Gastroesophageal sphincter (tissue), 4 donors: ENCODE measurements around the gene AIF1. TPM values are rescaled to one million over a fixed set of nuclear protein-coding genes. Genes with fewer than 3 reads are reported as not detected.

Experiments used
- ATAC-seq: fragments of 150-250 bp; one replicate; pipeline ENCODE4 v1.9.1; 2016; ENCODE audit warnings: mild to moderate bottlenecking, moderate library complexity
- H3K27ac ChIP-seq, 4 donors: fragments of 200-600 bp; sonication (generic) in 3 of 4; 1 replicate in 3 of 4; 2 replicates in 1 of 4; pipeline ENCODE4 v1.5.1; 2016 to 2019
- H3K27me3 ChIP-seq: fragments of 200-600 bp; sonication (generic); one replicate; pipeline ENCODE4 v1.5.1; 2019
- H3K36me3 ChIP-seq, 2 donors: fragments of 200-600 bp; sonication (generic); one replicate each; pipeline ENCODE4 v1.5.1; 2019; ENCODE audit warnings: control low read depth in 1 of 2
- H3K4me1 ChIP-seq, 3 donors: fragments of 200-600 bp; sonication (generic); 1 replicate in 2 of 3; 2 replicates in 1 of 3; pipeline ENCODE4 v1.5.1; 2016 to 2019; ENCODE audit warnings: control low read depth in 2 of 3
- H3K4me3 ChIP-seq, 2 donors: fragments of 200-600 bp; sonication (generic); one replicate each; pipeline ENCODE4 v1.5.1; 2019; ENCODE audit warnings: mild to moderate bottlenecking in 1 of 2, moderate library complexity in 1 of 2
- H3K9me3 ChIP-seq, 3 donors: fragments of 200-600 bp; sonication (generic); one replicate each; pipeline ENCODE4 v1.5.1; 2017 to 2019; ENCODE audit warnings: control low read depth in 2 of 3
- CTCF ChIP-seq, 4 experiments: fragments of 200-600 bp in 2 of 4; fragments of 450-650 bp in 2 of 4; sonication (generic) in 1 of 4; IDR thresholded peaks; one replicate each; pipeline ENCODE4 v1.5.1; 2017 to 2019; ENCODE audit warnings: antibody characterized with exemption in 4 of 4, mild to moderate bottlenecking in 2 of 4, moderate library complexity in 2 of 4
- EP300 ChIP-seq: sonication (generic); formaldehyde crosslinking; IDR thresholded peaks from one replicate; pipeline ENCODE4 v1.6.1; 2017; ENCODE audit warnings: antibody characterized with exemption, mild to moderate bottlenecking
- POLR2A ChIP-seq, 2 donors: fragments of 450-650 bp; IDR thresholded peaks; one replicate each; pipeline ENCODE4 v1.6.1; 2017; ENCODE audit warnings: antibody characterized with exemption in 2 of 2, mild to moderate bottlenecking in 2 of 2, moderate library complexity in 1 of 2
- POLR2AphosphoS5 ChIP-seq: sonication (generic); formaldehyde crosslinking; IDR thresholded peaks from one replicate; pipeline ENCODE4 v1.6.1; 2017; ENCODE audit warnings: antibody characterized with exemption
- WGBS, 2 donors: methylation state at CpG; one replicate each; pipeline ENCODE4 v1.1.5; 2018; ENCODE audit warnings: low coverage in 1 of 2; 5-methylcytosine and 5-hydroxymethylcytosine counted together
- total RNA-seq, 4 donors: library from RNA; depleted of rRNA; stranded (reverse); fragments of >200 nt; gene quantifications; one replicate each; pipeline ENCODE4 v1.1.0, GENCODE V29; 2016

The AIF1 gene
- total RNA-seq, 4 donors from 2014 or later: 5.6 to 46.4 (median 21.3) TPM

GRCh38 chr6:31636698-31637596, 21.9 kb downstream of the AIF1 start:
- H3K36me3 ChIP-seq: peaks cover 0 to 100% of the 10 kb centered on the region in 2 donors
- H3K4me3 ChIP-seq: no peak overlapping the region
- H3K4me1 ChIP-seq: no peaks in the 10 kb centered on the region
- TF ChIP-seq EP300 (no peak), POLR2AphosphoS5 (peak; percentile 11), POLR2A (IDR thresholded peaks at IDR 0.05) (no peak), CTCF (IDR thresholded peaks at IDR 0.05) (no peak)
- 63 to 71% methylated on average over 7 to 15 of the region's 27 CpGs for WGBS, 2 donors
- no peaks in the 10 kb centered on the region for H3K27me3 ChIP-seq
- H3K27ac ChIP-seq: no peak overlapping the region
- no peak for ATAC-seq
- no peaks in the 10 kb centered on the region for H3K9me3 ChIP-seq

DNA sequence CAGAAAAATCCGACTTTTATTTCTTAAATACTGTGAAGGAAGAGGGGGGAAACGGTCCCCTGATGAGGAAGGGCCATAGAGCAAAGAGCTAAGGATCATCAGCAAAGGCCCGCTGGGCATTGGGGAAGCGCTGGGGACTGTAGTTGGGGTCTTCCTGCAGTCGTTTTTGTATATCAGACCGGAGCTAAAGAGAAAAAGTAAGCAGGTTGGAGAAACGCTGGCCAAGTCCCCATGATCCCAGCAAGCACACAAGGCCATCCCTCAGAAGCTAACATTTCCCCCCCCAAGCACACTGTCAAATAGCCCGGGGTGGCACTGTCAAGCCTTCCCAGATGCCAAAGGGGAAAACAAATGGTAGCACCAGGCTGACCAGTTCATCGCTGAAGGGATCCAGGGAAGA, 24.0 kb downstream of the AIF1 start:
- ATAC-seq: no peak
- H3K27me3 ChIP-seq: no peaks in the 10 kb centered on the region
- TF ChIP-seq POLR2AphosphoS5: no peak
- TF ChIP-seq CTCF (IDR thresholded peaks at IDR 0.05): no peak
- TF ChIP-seq POLR2A (IDR thresholded peaks at IDR 0.05): no peak
- no peak for TF ChIP-seq EP300
- H3K4me1 ChIP-seq: no peaks in the 10 kb centered on the region
- 70 to 74% methylated on average over 8 to 9 of the region's 9 CpGs for WGBS, 2 donors
- H3K36me3 ChIP-seq: peaks cover 0 to 100% of the 10 kb centered on the region in 2 donors
- H3K9me3 ChIP-seq: no peaks in the 10 kb centered on the region
- H3K4me3 ChIP-seq: no peak overlapping the region
- H3K27ac ChIP-seq: peak overlapping the region in 1 of 4 donors; percentile 17

- no peaks in the 10 kb centered on the region for H3K9me3 ChIP-seq
- no peak for ATAC-seq
- WGBS, 2 donors: 52 to 78% methylated on average over 1 to 3 of the region's 10 CpGs
- no peaks in the 10 kb centered on the region for H3K27me3 ChIP-seq
- no peak overlapping the region for H3K4me3 ChIP-seq
- peak overlapping the region in 1 of 4 donors; percentile 17 for H3K27ac ChIP-seq
- no peaks in the 10 kb centered on the region for H3K4me1 ChIP-seq
- H3K36me3 ChIP-seq: peaks cover 0 to 100% of the 10 kb centered on the region in 2 donors
- TF ChIP-seq POLR2AphosphoS5 (no peak), POLR2A (IDR thresholded peaks at IDR 0.05) (no peak), CTCF (IDR thresholded peaks at IDR 0.05) (no peak)
These were observed 24.4 kb downstream of the AIF1 start for GRCh38 chr6:31639449-31639861.

- TF ChIP-seq EP300 (no peak), CTCF (IDR thresholded peaks at IDR 0.05) (no peak), POLR2AphosphoS5 (no peak), POLR2A (IDR thresholded peaks at IDR 0.05) (no peak)
- no CpG with 5 or more reads among the region's 6 CpGs for WGBS, 2 donors
- H3K9me3 ChIP-seq: no peaks in the 10 kb centered on the region
- H3K27ac ChIP-seq: no peak overlapping the region
- no peak for ATAC-seq
- no peak overlapping the region for H3K4me3 ChIP-seq
- H3K36me3 ChIP-seq: peaks cover 0 to 100% of the 10 kb centered on the region in 2 donors
- no peaks in the 10 kb centered on the region for H3K27me3 ChIP-seq
- H3K4me1 ChIP-seq: no peaks in the 10 kb centered on the region
These were observed 25.6 kb downstream of the AIF1 start for GRCh38 chr6:31640612-31641011.

DNA sequence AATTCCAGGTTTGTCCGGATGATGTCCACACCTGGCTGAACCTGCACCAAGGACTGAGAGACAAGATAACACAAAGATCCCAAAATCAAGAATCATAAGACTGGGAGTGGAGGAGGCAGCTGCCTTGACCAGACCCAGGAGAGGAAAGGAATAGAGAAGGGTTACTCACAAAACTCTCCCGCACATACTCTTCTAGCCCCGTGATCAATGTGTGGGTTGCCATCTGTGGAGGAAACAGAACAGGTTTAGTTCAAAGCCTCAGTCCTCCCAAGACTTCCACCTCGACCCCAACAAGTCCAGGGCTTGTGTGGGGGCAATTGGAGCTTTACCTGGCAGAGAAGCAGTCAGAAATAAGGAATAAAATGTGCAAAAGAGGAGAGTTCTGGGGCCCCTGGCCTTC, 26.3 kb downstream of the AIF1 start:
- Histone ChIP-seq H3K27ac (no peak overlapping the region), H3K27me3 (no peaks in the 10 kb centered on the region), H3K9me3 (no peaks in the 10 kb centered on the region), H3K4me1 (no peaks in the 10 kb centered on the region), H3K4me3 (no peak overlapping the region), H3K36me3 (peaks cover 0 to 100% of the 10 kb centered on the region in 2 donors)
- no peak for TF ChIP-seq POLR2A (IDR thresholded peaks at IDR 0.05)
- TF ChIP-seq POLR2AphosphoS5: no peak
- no peak for TF ChIP-seq EP300
- no peak for TF ChIP-seq CTCF (IDR thresholded peaks at IDR 0.05)
- 79% methylated on average over 3 of the region's 4 CpGs; no CpG with 5 or more reads in 1 of the 2 donors for WGBS, 2 donors
- no peak for ATAC-seq
